AG10803 (cell line): ENCODE measurements around the gene DIP2C.

Experiments used
- DNase-seq: peaks from one replicate; pipeline ENCODE4 v3.0.0; 2010; ENCODE audit warnings: low read depth
- H3K4me3 ChIP-seq: 2 replicates; pipeline ENCODE4 v1.5.1; 2011; ENCODE audit warnings: mild to moderate bottlenecking, low read length, control low read depth
- TF ChIP-seq, protein P1 (sequence below): conservative IDR thresholded peaks from 2 replicates; pipeline ENCODE4 v1.5.1; 2011; ENCODE audit warnings: mild to moderate bottlenecking, low read length, control low read depth, inconsistent platforms

The DIP2C gene

DNA sequence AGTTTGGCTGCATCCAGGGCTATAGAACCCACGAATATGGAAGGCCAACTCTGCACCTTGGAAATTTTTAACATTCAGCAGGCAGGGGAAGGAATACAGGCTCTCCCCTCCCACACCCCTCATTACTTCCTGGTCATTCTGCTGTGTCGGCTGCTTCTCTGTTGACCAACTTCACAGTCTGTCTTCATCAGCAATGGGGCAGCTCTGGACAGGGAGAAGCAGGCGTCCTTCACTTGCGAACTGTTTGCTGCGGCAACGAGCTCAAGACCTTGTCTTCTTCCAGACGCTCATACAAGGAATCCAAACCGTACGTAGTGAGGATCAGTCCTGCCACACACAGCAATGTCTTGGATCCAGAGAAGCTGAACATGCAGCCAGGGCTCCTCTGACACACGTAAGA lies 192.2 kb downstream of the DIP2C start:
- no peak for DNase-seq
- H3K4me3 ChIP-seq: no peak overlapping the region
- TF ChIP-seq, protein P1, sequence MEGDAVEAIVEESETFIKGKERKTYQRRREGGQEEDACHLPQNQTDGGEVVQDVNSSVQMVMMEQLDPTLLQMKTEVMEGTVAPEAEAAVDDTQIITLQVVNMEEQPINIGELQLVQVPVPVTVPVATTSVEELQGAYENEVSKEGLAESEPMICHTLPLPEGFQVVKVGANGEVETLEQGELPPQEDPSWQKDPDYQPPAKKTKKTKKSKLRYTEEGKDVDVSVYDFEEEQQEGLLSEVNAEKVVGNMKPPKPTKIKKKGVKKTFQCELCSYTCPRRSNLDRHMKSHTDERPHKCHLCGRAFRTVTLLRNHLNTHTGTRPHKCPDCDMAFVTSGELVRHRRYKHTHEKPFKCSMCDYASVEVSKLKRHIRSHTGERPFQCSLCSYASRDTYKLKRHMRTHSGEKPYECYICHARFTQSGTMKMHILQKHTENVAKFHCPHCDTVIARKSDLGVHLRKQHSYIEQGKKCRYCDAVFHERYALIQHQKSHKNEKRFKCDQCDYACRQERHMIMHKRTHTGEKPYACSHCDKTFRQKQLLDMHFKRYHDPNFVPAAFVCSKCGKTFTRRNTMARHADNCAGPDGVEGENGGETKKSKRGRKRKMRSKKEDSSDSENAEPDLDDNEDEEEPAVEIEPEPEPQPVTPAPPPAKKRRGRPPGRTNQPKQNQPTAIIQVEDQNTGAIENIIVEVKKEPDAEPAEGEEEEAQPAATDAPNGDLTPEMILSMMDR: no peak

DNA sequence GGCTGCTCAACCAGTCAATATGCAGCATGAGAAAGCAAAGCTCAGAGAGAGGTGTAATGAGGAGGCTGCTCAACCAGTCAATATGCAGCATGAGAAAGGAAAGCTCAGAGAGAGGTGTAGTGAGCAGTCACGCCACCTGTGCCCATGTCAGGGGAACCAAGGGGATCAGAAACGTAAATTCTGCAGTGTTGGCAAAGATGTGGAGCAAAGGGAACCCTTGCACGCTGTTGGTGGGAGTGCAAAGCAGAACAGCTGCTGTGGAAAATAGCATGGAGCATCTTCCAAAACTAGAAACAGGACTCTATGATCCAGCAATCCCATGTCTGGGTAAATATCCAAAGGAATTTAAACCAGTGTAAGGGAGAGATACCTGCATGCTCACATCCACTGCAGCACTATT lies 194.9 kb downstream of the DIP2C start:
- DNase-seq: no peak
- no peak overlapping the region for H3K4me3 ChIP-seq
- TF ChIP-seq, protein P1: no peak

DNA sequence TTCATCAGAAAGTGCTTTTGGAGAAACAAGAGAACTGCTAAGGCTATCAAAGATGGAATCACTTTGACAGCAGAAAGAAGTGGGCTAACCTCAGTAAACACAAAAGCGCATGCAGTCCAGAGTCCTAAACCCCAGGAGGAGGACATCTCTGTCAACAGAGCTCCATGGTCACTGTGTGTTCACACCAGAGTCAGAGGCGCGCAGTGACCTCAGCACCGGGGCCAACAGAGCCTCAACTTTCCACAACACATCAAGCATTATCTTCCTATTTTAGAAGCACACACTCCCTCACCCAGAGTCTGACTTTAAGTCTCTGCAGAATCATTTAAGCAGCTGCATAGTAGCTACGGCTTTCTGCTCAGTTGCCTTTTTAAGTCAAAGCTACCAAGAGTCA lies 195.3 kb downstream of the DIP2C start:
- H3K4me3 ChIP-seq: no peak overlapping the region
- TF ChIP-seq, protein P1: no peak
- DNase-seq: no peak

DNA sequence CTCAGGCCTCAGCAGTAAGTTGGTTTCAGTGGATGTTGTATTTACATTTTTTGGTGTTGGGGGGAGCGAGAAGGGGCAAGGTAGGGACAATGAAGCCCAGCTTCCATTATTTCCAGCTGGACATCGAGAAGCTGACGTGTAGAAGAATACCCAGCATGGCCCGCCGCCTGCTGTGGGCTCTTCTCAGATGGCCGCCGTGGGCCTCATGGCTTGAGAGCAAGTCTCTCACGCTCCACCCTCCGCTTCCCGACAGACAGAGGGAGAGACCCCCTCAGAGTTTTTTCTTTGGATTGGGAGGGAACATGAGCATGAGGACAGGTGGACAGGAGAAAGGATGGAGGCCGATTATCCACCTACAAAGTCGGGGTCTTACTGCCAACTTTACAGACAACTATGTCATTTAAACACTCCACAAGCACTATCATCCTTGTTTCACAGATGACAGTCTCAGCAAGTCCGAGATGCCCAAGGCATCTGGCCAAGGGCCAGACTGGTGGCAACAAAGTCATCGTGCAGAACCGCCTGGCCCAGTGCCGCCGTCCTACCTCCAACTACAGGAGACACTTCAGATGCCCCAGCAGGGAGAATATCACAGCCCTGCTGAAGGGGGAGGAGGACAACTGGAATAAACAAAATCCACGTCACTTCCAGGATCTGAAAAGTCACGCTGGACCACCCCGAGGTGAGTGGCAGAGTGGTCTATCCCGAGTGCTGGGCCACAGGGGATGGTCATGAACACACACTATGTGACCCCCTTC lies 195.9 kb downstream of the DIP2C start:
- no peak overlapping the region for H3K4me3 ChIP-seq
- no peak for DNase-seq
- TF ChIP-seq, protein P1: no peak

DNA sequence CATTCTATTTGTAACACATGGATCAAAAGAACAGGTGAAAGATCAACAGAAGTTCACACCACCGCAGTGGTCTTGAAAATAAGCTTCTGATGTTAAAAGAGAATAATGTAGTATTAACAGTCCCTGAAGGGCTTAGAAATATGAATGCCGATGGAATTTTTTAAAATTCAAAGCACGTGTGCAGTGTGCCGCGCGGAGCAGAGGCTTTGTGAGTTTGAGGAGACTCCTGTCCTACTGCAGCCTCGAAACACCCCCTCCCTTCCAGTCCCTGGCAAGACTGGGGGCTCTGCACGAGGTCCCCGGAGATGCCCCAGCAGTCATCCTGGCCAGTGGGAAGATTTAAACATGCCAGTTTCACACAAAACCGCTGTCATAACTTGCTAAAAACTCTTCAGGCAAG lies 196.6 kb downstream of the DIP2C start:
- TF ChIP-seq, protein P1: no peak
- DNase-seq: no peak
- H3K4me3 ChIP-seq: no peak overlapping the region

DNA sequence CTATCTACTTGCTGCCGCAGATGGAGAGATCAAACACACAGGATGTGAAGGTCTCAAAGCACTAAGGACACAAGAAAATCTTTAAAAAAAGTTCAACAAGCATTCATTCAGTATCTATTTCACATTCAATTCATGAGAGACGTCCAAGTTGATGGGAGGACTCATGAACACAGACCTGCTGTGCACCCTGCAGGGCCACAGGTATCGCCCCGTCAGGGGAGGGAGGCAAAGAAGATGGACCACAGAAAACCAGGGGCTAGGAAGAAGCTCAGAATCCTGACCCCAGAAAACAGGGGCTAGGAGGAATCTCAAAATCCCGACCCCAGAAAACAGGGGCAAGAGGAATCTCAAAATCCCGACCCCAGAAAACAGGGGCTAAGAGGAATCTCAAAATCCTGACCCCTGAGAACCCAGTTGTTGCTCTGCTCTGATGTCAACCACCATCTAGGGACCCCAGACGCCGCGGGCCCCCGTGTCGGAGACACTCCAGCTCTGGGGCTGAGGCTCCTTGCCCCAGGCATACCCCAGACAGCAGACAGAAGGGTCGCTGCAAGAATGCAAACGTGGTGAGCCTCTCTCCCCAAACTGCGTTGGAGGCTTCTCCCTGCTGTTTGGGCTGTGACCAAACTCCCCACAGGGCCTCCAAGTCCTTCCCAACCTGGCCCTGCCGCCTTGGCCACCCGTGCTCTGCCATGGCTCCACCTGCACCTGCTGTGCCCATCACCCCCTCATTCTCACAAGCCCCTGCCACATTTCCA lies 197.6 kb downstream of the DIP2C start:
- H3K4me3 ChIP-seq: no peak overlapping the region; the same call in 1 of the 2 replicates
- TF ChIP-seq, protein P1: no peak
- no peak for DNase-seq
